Mesodermal cell (in vitro differentiated cells): ENCODE data around the gene ZNHIT2.

Source experiments
- H3K27ac ChIP-seq: 2 replicates; pipeline ENCODE4 v1.7.0; 2013; ENCODE audit warnings: mild to moderate bottlenecking, low read depth, low read length, moderate library complexity; ENCODE audit not compliant: severe bottlenecking
- H3K36me3 ChIP-seq: 2 replicates; pipeline ENCODE4 v1.7.1; 2013; ENCODE audit warnings: mild to moderate bottlenecking, low read length, moderate library complexity; ENCODE audit not compliant: control insufficient read depth, insufficient read depth
- H3K4me1 ChIP-seq: one replicate; pipeline ENCODE4 v1.7.1; 2013; ENCODE audit warnings: mild to moderate bottlenecking, low read length; ENCODE audit not compliant: insufficient read depth, control insufficient read depth, poor library complexity, severe bottlenecking
- H3K4me3 ChIP-seq: 2 replicates; pipeline ENCODE4 v1.7.0; 2013; ENCODE audit warnings: low read length, control low read depth, mild to moderate bottlenecking; ENCODE audit not compliant: insufficient read depth, poor library complexity, severe bottlenecking; ENCODE audit errors: extremely low read depth
- H3K9me3 ChIP-seq: 2 replicates; pipeline ENCODE4 v1.7.1; 2013; ENCODE audit warnings: mild to moderate bottlenecking, low read length, moderate library complexity; ENCODE audit not compliant: control insufficient read depth
- WGBS, 2 experiments: methylation state at CpG; one replicate each; pipeline ENCODE4 v1.1.5; 2013; ENCODE audit warnings: missing lambda C conversion rate in 2 of 2; ENCODE audit not compliant: insufficient coverage in 2 of 2; 5-methylcytosine and 5-hydroxymethylcytosine counted together

ZNHIT2 gene

DNA sequence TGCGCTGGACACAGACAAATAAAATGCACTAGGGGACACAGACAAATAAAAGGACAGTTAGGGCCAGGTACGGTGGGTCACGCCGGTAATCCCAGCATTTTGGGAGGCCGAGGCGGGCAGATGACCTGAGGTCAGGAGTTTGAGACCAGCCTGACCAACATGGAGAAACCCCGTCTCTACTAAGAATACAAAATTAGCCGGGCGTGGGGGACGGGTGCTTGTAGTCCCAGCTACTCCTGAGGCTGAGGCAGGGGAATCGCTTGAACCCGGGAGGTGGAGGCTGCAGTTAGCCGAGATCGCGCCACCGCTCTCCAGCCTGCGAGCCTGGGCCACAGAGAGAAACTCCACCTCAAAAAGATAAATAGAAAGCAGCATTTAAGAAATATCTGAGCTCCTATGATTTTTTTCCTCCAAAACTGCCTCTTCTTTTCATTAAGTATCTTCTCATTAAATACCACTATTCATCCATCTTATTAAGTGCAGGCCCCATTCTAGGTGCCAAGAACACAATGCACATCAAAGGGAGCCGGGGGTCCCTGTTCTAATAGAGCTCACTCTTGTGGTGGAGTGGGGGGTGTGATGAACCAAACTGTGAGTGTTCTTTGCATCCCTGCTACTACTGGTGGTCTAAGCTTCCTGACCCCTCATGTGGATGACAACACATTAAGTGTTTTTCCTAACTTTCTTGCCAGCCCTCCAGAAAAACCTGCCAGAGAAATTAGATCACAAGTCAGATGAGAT, 766 bp upstream of the ZNHIT2 start:
- peaks cover 17% of the 10 kb centered on the region for H3K4me1 ChIP-seq
- peaks cover 60% of the 10 kb centered on the region for H3K36me3 ChIP-seq
- no peaks in the 10 kb centered on the region for H3K9me3 ChIP-seq
- peak overlapping the region; percentile 53 for H3K27ac ChIP-seq
- peak overlapping the region; percentile 85 for H3K4me3 ChIP-seq
- 89 to 90% methylated on average over 16 of the region's 18 CpGs for WGBS, 2 experiments

- H3K4me3 ChIP-seq = peak overlapping the region; percentile 85
- H3K4me1 ChIP-seq = peaks cover 23% of the 10 kb centered on the region
- WGBS, 2 experiments = 36 to 39% methylated on average over 62 to 68 of the region's 68 CpGs
- no peaks in the 10 kb centered on the region for H3K9me3 ChIP-seq
- peaks cover 57% of the 10 kb centered on the region for H3K36me3 ChIP-seq
- peak overlapping the region; percentile 71 for H3K27ac ChIP-seq
These were observed 913 bp downstream of the ZNHIT2 start for GRCh38 chr11:65116370-65117205.

- Histone ChIP-seq H3K27ac (no peak overlapping the region), H3K4me3 (no peak overlapping the region), H3K36me3 (peaks cover 52% of the 10 kb centered on the region), H3K4me1 (peaks cover 24% of the 10 kb centered on the region), H3K9me3 (no peaks in the 10 kb centered on the region)
- 95 to 97% methylated on average over 18 of the region's 21 CpGs for WGBS, 2 experiments
These were observed 2.0 kb downstream of the ZNHIT2 start for GRCh38 chr11:65115361-65116082.

DNA sequence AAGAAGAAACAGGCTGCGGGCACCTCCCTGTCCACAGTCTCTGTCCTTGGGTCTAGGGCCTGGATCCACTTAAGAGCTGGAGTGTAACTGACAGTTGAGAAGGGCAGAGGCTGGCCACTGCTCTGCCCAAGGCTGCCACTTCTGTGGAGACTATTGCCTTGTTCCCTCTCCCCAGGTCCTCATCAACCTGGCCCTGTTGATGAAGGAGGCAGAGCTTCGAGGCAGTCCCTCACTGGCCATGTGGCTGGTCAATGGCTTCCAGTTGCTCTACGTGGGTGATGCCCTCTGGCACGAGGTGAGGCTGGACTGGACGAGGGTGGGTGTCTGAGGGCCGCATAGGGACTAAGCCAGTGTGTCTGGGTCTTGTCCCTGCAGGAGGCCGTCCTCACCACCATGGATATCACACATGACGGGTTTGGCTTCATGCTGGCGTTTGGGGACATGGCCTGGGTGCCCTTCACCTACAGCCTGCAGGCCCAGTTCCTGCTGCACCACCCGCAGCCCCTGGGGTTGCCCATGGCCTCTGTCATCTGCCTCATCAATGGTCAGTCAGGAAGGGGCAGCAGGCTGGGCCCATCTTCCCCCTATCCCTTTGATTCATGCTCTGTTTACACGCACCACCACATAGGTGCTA, 2.8 kb downstream of the ZNHIT2 start:
- Histone ChIP-seq H3K9me3 (no peaks in the 10 kb centered on the region), H3K4me3 (no peak overlapping the region), H3K27ac (no peak overlapping the region), H3K36me3 (peaks cover 43% of the 10 kb centered on the region), H3K4me1 (peaks cover 24% of the 10 kb centered on the region)
- 95 to 96% methylated on average over 10 to 11 of the region's 11 CpGs for WGBS, 2 experiments

GRCh38 chr11:65113839-65114238, 3.7 kb downstream of the ZNHIT2 start:
- 92 to 96% methylated on average over 5 of the region's 6 CpGs for WGBS, 2 experiments
- Histone ChIP-seq H3K9me3 (no peaks in the 10 kb centered on the region), H3K36me3 (peaks cover 35% of the 10 kb centered on the region), H3K27ac (no peak overlapping the region), H3K4me1 (peaks cover 24% of the 10 kb centered on the region), H3K4me3 (no peak overlapping the region)

DNA sequence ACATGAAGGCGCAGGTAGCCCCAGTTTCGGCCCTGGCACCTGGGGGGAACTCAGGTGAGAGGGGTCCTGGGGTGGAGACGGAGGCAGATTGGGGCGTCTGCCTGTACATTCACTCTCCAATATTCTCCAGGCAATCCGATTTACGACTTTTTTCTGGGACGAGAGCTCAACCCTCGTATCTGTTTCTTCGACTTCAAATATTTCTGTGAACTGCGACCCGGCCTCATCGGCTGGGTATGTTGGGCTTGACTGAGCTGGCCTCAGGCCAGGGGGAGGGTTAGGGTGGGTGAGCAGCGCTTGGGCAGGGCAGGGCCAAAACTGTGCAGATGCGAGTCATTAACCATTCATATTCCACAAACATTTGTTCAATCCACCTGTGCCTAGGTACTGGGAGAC, 4.1 kb downstream of the ZNHIT2 start:
- H3K4me3 ChIP-seq = peak overlapping the region; percentile 81
- 91 to 92% methylated on average over 4 to 6 of the region's 14 CpGs for WGBS, 2 experiments
- H3K4me1 ChIP-seq = peaks cover 24% of the 10 kb centered on the region
- H3K27ac ChIP-seq = no peak overlapping the region
- H3K36me3 ChIP-seq = peaks cover 35% of the 10 kb centered on the region
- H3K9me3 ChIP-seq = no peaks in the 10 kb centered on the region

- Histone ChIP-seq H3K36me3 (peaks cover 33% of the 10 kb centered on the region), H3K9me3 (no peaks in the 10 kb centered on the region), H3K27ac (peak overlapping the region; percentile 16), H3K4me1 (peaks cover 24% of the 10 kb centered on the region), H3K4me3 (peak overlapping the region; percentile 81)
- 2 to 3% methylated on average over 33 to 48 of the region's 57 CpGs for WGBS, 2 experiments
These were observed 4.7 kb downstream of the ZNHIT2 start for GRCh38 chr11:65112546-65113360.

DNA sequence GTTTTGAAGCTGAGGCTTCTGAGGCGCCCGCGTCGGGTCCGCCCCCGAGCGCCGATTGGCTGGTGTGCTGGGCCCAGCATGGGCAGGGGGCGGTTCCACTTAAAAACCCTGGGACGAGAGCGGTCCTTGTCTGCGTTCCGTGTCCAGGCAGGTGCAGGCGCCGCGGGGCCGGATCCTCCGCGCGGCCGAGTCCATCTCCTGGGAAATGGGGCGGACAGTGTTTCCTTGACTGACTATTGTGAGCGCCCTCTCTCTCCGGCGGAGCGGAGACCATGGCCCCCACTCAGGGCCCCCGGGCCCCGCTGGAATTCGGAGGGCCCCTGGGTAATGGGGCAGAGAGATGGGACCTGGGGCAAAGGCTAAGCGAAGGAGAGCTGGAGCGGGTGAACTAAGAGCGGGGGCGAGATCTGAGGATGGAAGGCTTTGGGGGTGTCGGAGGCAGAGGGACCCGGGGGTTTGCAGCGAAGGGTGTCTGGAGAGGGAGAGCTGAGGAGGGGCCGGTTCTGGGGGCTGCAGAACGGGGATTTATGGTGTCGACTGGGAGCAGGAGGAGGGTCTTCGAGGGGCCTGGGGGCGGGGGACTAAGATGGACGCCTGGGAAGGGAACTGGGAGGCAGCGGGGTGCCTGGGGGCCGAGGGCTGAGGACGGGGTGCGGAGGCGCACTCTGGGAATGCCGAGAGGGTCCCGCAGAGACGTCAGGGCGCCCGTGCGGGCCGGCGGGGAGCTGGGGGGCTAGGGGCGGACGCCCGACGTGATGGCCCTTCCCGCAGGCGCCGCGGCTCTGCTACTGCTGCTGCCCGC, 5.6 kb downstream of the ZNHIT2 start, which contains the start of gene TM7SF2:
Gene TM7SF2, plus strand, starts transcription at position 129 of the 802 bp plus-strand sequence. Its CDS starts 144 bp downstream, at position 273.
- peaks cover 24% of the 10 kb centered on the region for H3K4me1 ChIP-seq
- 0 to 1% methylated on average over 52 to 56 of the region's 64 CpGs for WGBS, 2 experiments
- H3K9me3 ChIP-seq = no peaks in the 10 kb centered on the region
- H3K4me3 ChIP-seq = peak within 1 kb of the TSS; percentile 81
- H3K27ac ChIP-seq = peak within 1 kb of the TSS; percentile 29
- peaks cover 41% of the 10 kb centered on the region for H3K36me3 ChIP-seq

- Histone ChIP-seq H3K4me3 (peak overlapping the region; percentile 81), H3K27ac (no peak overlapping the region), H3K36me3 (peaks cover 36% of the 10 kb centered on the region), H3K9me3 (no peaks in the 10 kb centered on the region), H3K4me1 (peaks cover 21% of the 10 kb centered on the region)
- WGBS, 2 experiments = 64 to 65% methylated on average over 31 of the region's 31 CpGs
These were observed 6.2 kb downstream of the ZNHIT2 start for GRCh38 chr11:65111159-65111743.
